ENCODE measurements around the gene MFSD6.

GRCh38 chr2:190489475-190489874 lies 81.3 kb downstream of the MFSD6 start:
- no peak for TF ChIP-seq POLR2A (IDR thresholded peaks at IDR 0.05; ENCODE audit: low read length)
- no peak for TF ChIP-seq GATA1 (IDR thresholded peaks at IDR 0.05; ENCODE audit: low read depth, low read length)
